ENCODE measurements around the gene SKAP2.
A peak's percentile ranks its signal among the peaks of the same experiment; 100 is the strongest.

SKAP2 gene

GRCh38 chr7:26863518-26864308, 677 bp downstream of the SKAP2 start:
- ATAC-seq (replicated peaks) (peak; percentile 46 to 57), DNase-seq (peak; percentile 24)
- Mint-ChIP-seq H3K4me3 (peak overlapping the region; percentile 95 to 100), H3K36me3 (peaks cover 0 to 8% of the 10 kb centered on the region in 2 donors), H3K27me3 (no peaks in the 10 kb centered on the region), H3K9me3 (no peaks in the 10 kb centered on the region), H3K4me1 (peaks cover 9 to 19% of the 10 kb centered on the region in 2 donors), H3K27ac (peak overlapping the region; percentile 100)

DNA sequence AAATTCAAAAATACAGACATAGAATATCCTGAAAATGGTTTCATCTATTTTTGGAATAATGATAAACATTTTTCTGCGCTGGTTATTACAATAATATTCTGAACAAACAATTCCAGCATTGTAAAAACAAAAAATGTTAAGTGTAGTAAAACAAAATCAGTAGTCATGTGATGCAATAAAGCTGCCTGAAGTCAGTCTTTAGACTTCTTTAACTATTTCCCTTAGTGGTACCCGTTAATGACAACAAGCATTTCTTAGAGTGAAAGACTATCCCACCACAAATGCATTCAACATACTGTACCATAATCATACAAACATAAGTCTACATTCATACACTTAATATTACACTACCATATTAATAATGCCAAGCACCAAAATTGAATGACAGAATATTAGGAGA, 1.6 kb downstream of the SKAP2 start:
- Mint-ChIP-seq H3K4me1 (peaks cover 18 to 27% of the 10 kb centered on the region in 2 donors), H3K27me3 (no peaks in the 10 kb centered on the region), H3K27ac (peak overlapping the region; percentile 20), H3K36me3 (peaks cover 0 to 8% of the 10 kb centered on the region in 2 donors), H3K9me3 (no peaks in the 10 kb centered on the region), H3K4me3 (peak overlapping the region; percentile 95 to 100)
- no peak for DNase-seq
- no peak for ATAC-seq (replicated peaks)

DNA sequence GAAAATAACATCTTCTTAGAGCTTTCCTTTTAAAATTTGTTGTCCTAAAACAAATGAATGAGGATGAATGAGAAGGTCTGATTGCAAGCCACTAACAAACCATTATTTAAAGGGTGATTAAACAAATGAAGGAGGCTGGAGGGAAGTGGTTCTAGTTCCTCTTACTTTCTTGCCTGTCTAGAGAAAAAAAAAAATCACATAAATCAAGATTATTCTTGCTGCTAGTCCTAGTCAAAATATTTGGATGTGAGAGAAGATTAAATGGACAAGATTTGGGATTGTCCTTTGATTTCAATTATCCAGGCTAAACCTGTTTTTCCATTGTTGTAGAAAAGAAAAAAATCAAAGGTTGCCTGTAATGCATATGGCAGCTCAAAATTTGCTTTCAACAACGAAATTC, 3.3 kb downstream of the SKAP2 start:
- no peaks in the 10 kb centered on the region for H3K27me3 Mint-ChIP-seq
- H3K9me3 Mint-ChIP-seq: no peaks in the 10 kb centered on the region
- no peak overlapping the region for H3K27ac Mint-ChIP-seq
- DNase-seq (no peak), ATAC-seq (replicated peaks) (no peak)
- H3K4me3 Mint-ChIP-seq: no peak overlapping the region
- peaks cover 27 to 34% of the 10 kb centered on the region in 2 donors for H3K4me1 Mint-ChIP-seq
- peaks cover 0 to 11% of the 10 kb centered on the region in 2 donors for H3K36me3 Mint-ChIP-seq

GRCh38 chr7:26860361-26860760, 4.0 kb downstream of the SKAP2 start:
- peaks cover 0 to 11% of the 10 kb centered on the region in 2 donors for H3K36me3 Mint-ChIP-seq
- H3K27ac Mint-ChIP-seq: no peak overlapping the region
- H3K27me3 Mint-ChIP-seq: no peaks in the 10 kb centered on the region
- H3K4me3 Mint-ChIP-seq: no peak overlapping the region
- H3K9me3 Mint-ChIP-seq: no peaks in the 10 kb centered on the region
- H3K4me1 Mint-ChIP-seq: peaks cover 25 to 28% of the 10 kb centered on the region in 2 donors
- DNase-seq: no peak
- no peak for ATAC-seq (replicated peaks)

- ATAC-seq (replicated peaks): no peak
- peaks cover 24 to 28% of the 10 kb centered on the region in 2 donors for H3K4me1 Mint-ChIP-seq
- peaks cover 0 to 11% of the 10 kb centered on the region in 2 donors for H3K36me3 Mint-ChIP-seq
These were observed 4.7 kb downstream of the SKAP2 start for GRCh38 chr7:26859720-26860119.

GRCh38 chr7:26858735-26859134, 5.7 kb downstream of the SKAP2 start:
- H3K4me3 Mint-ChIP-seq: peak overlapping the region; percentile 84 to 88
- H3K9me3 Mint-ChIP-seq: no peaks in the 10 kb centered on the region
- DNase-seq (no peak), ATAC-seq (replicated peaks) (peak in 1 of 2 donors; percentile 4)
- peaks cover 24 to 28% of the 10 kb centered on the region in 2 donors for H3K4me1 Mint-ChIP-seq
- H3K36me3 Mint-ChIP-seq: peaks cover under 1 to 7% of the 10 kb centered on the region in 2 donors
- H3K27me3 Mint-ChIP-seq: no peaks in the 10 kb centered on the region
- H3K27ac Mint-ChIP-seq: no peak overlapping the region

More at GRCh38 chr7:26859720-26860119, 4.7 kb downstream of the SKAP2 start:
- no peak for DNase-seq
- Mint-ChIP-seq H3K27me3 (no peaks in the 10 kb centered on the region), H3K9me3 (no peaks in the 10 kb centered on the region), H3K27ac (no peak overlapping the region), H3K4me3 (no peak overlapping the region)

- peak in 1 of 2 donors; percentile 4 for ATAC-seq (replicated peaks)
- Mint-ChIP-seq H3K27ac (peak overlapping the region; percentile 10), H3K4me3 (peak overlapping the region; percentile 84 to 88), H3K36me3 (peaks cover 1 to 10% of the 10 kb centered on the region in 2 donors), H3K4me1 (peaks cover 25 to 28% of the 10 kb centered on the region in 2 donors), H3K9me3 (no peaks in the 10 kb centered on the region), H3K27me3 (no peaks in the 10 kb centered on the region)
- DNase-seq: no peak
These were observed 6.1 kb downstream of the SKAP2 start for GRCh38 chr7:26858241-26858715.

DNA sequence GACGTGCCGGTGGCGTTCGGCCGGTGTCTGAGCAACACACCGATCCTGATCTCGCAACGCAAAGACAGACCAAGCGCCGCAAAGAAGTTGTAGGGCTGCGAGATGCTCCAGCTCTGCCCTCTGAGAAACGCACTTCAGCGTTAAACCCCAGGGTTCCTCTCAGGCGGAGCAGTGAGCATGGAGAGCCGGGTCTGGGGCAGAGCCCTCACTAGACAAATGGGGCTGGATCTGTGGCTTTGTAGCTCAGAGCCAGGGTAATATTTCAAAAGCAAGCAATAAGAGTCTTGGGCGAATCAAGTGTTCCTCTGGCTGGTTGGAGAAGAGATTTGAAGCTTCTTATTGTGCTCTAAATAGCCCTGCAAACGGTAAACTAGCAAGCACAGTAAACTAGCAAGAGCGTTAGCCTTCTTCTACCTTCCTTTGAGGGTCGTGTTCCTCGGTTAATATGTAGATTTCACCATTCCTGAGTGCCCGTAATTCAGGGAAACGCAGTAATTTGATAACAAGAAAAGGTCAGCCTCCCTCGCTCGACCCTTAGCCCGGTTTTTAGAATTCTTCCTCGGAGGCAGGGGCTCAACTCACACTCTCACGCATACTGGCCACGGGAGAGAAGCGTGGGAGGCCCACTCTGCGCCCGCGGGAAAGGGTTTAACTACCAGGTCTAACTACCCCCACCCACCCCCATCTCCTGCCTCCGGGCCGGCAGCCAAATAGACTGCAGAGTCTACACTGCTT, 6.7 kb downstream of the SKAP2 start:
- peak; percentile 26 for DNase-seq
- H3K27ac Mint-ChIP-seq: peak overlapping the region; percentile 77
- H3K9me3 Mint-ChIP-seq: no peaks in the 10 kb centered on the region
- peaks cover 1 to 10% of the 10 kb centered on the region in 2 donors for H3K36me3 Mint-ChIP-seq
- peak; percentile 77 to 84 for ATAC-seq (replicated peaks)
- peak overlapping the region; percentile 84 to 88 for H3K4me3 Mint-ChIP-seq
- H3K27me3 Mint-ChIP-seq: no peaks in the 10 kb centered on the region
- peaks cover 25 to 28% of the 10 kb centered on the region in 2 donors for H3K4me1 Mint-ChIP-seq

DNA sequence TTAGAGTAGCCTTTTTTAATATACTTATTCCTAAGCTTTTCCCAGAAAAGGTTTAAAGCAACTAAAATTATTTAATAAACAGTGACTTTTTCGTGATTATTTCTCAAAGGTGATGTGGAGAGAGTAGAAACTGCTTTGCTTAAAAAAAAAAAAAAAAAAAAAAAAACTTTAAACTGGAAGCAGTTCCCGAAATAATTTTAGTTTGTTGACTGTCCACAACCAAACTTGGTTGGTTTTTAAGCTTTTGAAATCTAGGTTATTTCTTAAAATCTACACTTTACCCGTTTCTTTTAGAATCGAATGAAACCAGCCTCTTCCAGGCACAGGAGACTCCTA, 7.3 kb downstream of the SKAP2 start:
- peak overlapping the region; percentile 84 to 88 for H3K4me3 Mint-ChIP-seq
- H3K27ac Mint-ChIP-seq: peak overlapping the region; percentile 77
- H3K9me3 Mint-ChIP-seq: no peaks in the 10 kb centered on the region
- no peaks in the 10 kb centered on the region for H3K27me3 Mint-ChIP-seq
- peaks cover 1 to 10% of the 10 kb centered on the region in 2 donors for H3K36me3 Mint-ChIP-seq
- no peak for ATAC-seq (replicated peaks)
- peaks cover 25 to 28% of the 10 kb centered on the region in 2 donors for H3K4me1 Mint-ChIP-seq
- DNase-seq: no peak

- no peak overlapping the region for H3K27ac Mint-ChIP-seq
- H3K4me1 Mint-ChIP-seq: peaks cover 25 to 28% of the 10 kb centered on the region in 2 donors
- H3K27me3 Mint-ChIP-seq: no peaks in the 10 kb centered on the region
- peaks cover 1 to 10% of the 10 kb centered on the region in 2 donors for H3K36me3 Mint-ChIP-seq
- H3K4me3 Mint-ChIP-seq: peak overlapping the region in 1 of 2 donors; percentile 35
- ATAC-seq (replicated peaks) (no peak), DNase-seq (no peak)
- H3K9me3 Mint-ChIP-seq: no peaks in the 10 kb centered on the region
These were observed 8.0 kb downstream of the SKAP2 start for GRCh38 chr7:26856176-26856985.

DNA sequence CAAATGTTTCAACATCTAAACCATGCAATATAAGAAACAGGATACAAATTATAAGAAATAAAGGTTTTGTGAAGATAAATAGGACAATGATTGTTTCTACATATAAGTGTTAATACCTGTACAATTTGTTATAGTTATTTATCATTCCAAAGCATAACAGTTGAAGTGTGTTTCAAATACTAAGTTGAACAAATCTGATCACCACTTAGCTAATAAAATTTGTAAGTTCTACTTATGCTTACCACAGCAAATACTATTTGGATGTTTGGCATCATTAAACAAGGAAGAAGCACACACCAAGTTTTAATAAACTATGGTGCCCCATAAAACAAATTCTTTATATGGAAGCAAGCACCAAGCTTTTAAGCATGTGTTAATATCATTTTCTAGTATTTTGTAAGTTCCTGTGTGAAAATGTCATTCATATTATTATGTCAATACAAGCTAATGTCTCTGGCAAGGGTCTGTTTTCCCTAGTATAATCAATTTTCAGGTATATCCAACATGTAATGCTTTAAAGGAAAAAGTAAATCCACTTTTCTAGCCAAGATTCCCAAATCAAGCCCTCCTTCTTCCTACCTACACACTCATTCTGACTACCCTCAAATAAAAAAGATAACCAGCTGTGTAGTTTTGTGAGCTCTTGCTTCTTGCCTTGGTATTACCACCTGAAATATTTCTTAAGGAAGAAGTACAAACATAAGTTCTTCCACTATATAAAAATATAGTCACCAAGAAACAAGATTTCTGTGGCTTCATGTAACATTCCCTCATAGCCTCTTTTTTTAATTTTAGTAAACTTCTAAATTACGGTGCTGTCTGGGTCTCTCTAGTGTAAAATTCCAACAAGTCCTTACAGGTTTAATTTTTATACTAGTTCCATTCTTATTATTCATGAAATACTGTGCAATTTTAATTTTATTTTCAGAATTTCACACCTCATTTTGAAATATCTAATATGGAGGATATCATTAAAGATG, 9.2 kb downstream of the SKAP2 start:
- DNase-seq: no peak
- ATAC-seq (replicated peaks): no peak
- Mint-ChIP-seq H3K36me3 (peaks cover 10 to 14% of the 10 kb centered on the region in 2 donors), H3K4me1 (peaks cover 22 to 25% of the 10 kb centered on the region in 2 donors), H3K4me3 (no peak overlapping the region), H3K27ac (no peak overlapping the region), H3K27me3 (no peaks in the 10 kb centered on the region), H3K9me3 (no peaks in the 10 kb centered on the region)

DNA sequence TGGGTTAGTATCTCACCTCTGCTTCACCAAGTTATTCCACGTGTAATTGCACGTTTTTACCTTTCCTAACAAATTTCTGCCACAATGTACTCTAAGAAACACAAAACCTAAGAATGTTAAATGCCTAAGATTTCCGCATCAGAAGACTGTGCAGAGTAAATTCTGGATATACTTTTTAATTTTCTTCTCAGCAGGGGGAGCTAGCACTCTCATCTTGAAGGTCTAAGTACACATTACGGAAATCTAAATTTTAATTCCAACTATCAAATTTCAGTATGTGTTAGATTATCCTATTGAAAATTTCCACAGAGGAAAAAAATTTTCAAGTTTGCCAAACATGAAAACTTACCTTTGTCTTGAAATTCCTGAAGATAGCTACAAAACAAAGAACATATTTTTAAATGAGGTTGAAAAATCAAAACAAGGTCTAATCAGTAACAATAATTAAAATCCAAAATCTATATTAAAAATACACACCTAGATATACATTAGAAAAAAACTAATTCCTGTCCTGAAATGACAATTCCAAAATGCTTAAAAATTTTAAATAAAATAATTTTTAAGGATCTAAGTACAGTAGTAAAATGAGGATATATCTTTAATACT, 10.5 kb downstream of the SKAP2 start:
- DNase-seq (no peak), ATAC-seq (replicated peaks) (no peak)
- Mint-ChIP-seq H3K36me3 (peaks cover 11 to 12% of the 10 kb centered on the region in 2 donors), H3K27ac (no peak overlapping the region), H3K27me3 (no peaks in the 10 kb centered on the region), H3K4me3 (no peak overlapping the region), H3K4me1 (peaks cover 17 to 21% of the 10 kb centered on the region in 2 donors), H3K9me3 (no peaks in the 10 kb centered on the region)

- H3K36me3 Mint-ChIP-seq: peaks cover 12% of the 10 kb centered on the region in 2 donors
These were observed 14.2 kb downstream of the SKAP2 start for GRCh38 chr7:26850193-26850651.

More at GRCh38 chr7:26850193-26850651, 14.2 kb downstream of the SKAP2 start:
- Mint-ChIP-seq H3K9me3 (no peaks in the 10 kb centered on the region), H3K27me3 (no peaks in the 10 kb centered on the region), H3K27ac (no peak overlapping the region), H3K4me3 (no peak overlapping the region), H3K4me1 (peaks cover 0 to 1% of the 10 kb centered on the region in 2 donors)
- no peak for ATAC-seq (replicated peaks)
- no peak for DNase-seq

Measured in stimulated activated naive B cell treated with anti-CD40 and anti-IgM and Interleukin-4, amounts not matched to agents 10 μg/mL and 1 μg/mL and 100 μg/mL, for 72 hours (primary cell).